ENCODE measurements around the gene SURF4.
"Not testable (repeated sequence)": the region's sequence is repeated elsewhere in the genome, so short reads cannot be mapped to it uniquely, and the experiment has no call there.

The SURF4 gene

GRCh38 chr9:133397370-133397769, 21.5 kb upstream of the SURF4 start:
- no peak for DNase-seq (ENCODE audit: low read depth in 2 of 2)

GRCh38 chr9:133396952-133397351, 21.1 kb upstream of the SURF4 start:
- DNase-seq (ENCODE audit: low read depth in 2 of 2): no peak

- no peak for DNase-seq (ENCODE audit: low read depth in 2 of 2)
Observed at GRCh38 chr9:133394687-133395271, 18.9 kb upstream of the SURF4 start.

GRCh38 chr9:133393399-133393798, 17.5 kb upstream of the SURF4 start:
- no peak for DNase-seq (ENCODE audit: low read depth in 2 of 2)

GRCh38 chr9:133392308-133392707, 16.4 kb upstream of the SURF4 start:
- not testable (repeated sequence) for DNase-seq (ENCODE audit: low read depth in 2 of 2)

- DNase-seq (ENCODE audit: low read depth in 2 of 2): not testable (repeated sequence)
Observed at GRCh38 chr9:133391449-133391848, 15.6 kb upstream of the SURF4 start.

GRCh38 chr9:133390713-133391112, 14.9 kb upstream of the SURF4 start:
- no peak for DNase-seq (ENCODE audit: low read depth in 2 of 2)

- no peak for DNase-seq (ENCODE audit: low read depth in 2 of 2)
Observed at GRCh38 chr9:133389562-133389961, 13.7 kb upstream of the SURF4 start.

GRCh38 chr9:133389025-133389557, 13.2 kb upstream of the SURF4 start:
- DNase-seq (ENCODE audit: low read depth in 2 of 2): no peak

- DNase-seq (ENCODE audit: low read depth in 2 of 2): no peak
Observed at GRCh38 chr9:133387680-133388079, 11.8 kb upstream of the SURF4 start.

- no peak for DNase-seq (ENCODE audit: low read depth in 2 of 2)
Observed at GRCh38 chr9:133386338-133386737, 10.5 kb upstream of the SURF4 start.

- no peak for DNase-seq (ENCODE audit: low read depth in 2 of 2)
Observed at GRCh38 chr9:133385452-133385851, 9.6 kb upstream of the SURF4 start.

GRCh38 chr9:133384736-133385321, 9.0 kb upstream of the SURF4 start:
- no peak for DNase-seq (ENCODE audit: low read depth in 2 of 2)

GRCh38 chr9:133383438-133383837, 7.6 kb upstream of the SURF4 start:
- DNase-seq (ENCODE audit: low read depth in 2 of 2): no peak

- no peak for DNase-seq (ENCODE audit: low read depth in 2 of 2)
Observed at GRCh38 chr9:133382507-133383141, 6.8 kb upstream of the SURF4 start.

GRCh38 chr9:133380734-133381133, 4.9 kb upstream of the SURF4 start:
- DNase-seq (ENCODE audit: low read depth in 2 of 2): no peak

GRCh38 chr9:133379153-133380086, 3.6 kb upstream of the SURF4 start:
- no peak for DNase-seq (ENCODE audit: low read depth in 2 of 2)

- no peak for DNase-seq (ENCODE audit: low read depth in 2 of 2)
Observed at GRCh38 chr9:133378408-133378962, 2.6 kb upstream of the SURF4 start.

GRCh38 chr9:133377721-133378216, 1.9 kb upstream of the SURF4 start:
- DNase-seq (ENCODE audit: low read depth in 2 of 2): no peak

- DNase-seq (ENCODE audit: low read depth in 2 of 2): not testable (repeated sequence)
Observed at GRCh38 chr9:133377280-133377679, 1.4 kb upstream of the SURF4 start.

GRCh38 chr9:133375116-133375723, 640 bp downstream of the SURF4 start:
- DNase-seq (ENCODE audit: low read depth in 2 of 2): no peak
